ENCODE measurements around the gene ATG2A. TPM values are rescaled to one million over a fixed set of nuclear protein-coding genes. Genes with fewer than 3 reads are reported as not detected.

The ATG2A gene
- total RNA-seq, 1 donor from 2014 or later, result 24.8 TPM

GRCh38 chr11:64855596-64856304, 61.3 kb downstream of the ATG2A start:
- peaks cover 3% of the 10 kb centered on the region for H3K36me3 ChIP-seq (ENCODE audit: control insufficient read depth, insufficient read depth, low read length)
- no peak for DNase-seq (ENCODE audit: low read depth)
- no peak for TF ChIP-seq CTCF (IDR thresholded peaks at IDR 0.05; ENCODE audit: insufficient read depth, low read length, poor library complexity, severe bottlenecking)
- H3K27me3 ChIP-seq (ENCODE audit: control insufficient read depth, insufficient read depth, low read length), result no peaks in the 10 kb centered on the region
- no peak overlapping the region for H3K4me3 ChIP-seq (ENCODE audit: low read depth, low read length)

- Histone ChIP-seq H3K4me3 (ENCODE audit: low read depth, low read length) (no peak overlapping the region), H3K27me3 (ENCODE audit: control insufficient read depth, insufficient read depth, low read length) (no peaks in the 10 kb centered on the region), H3K36me3 (ENCODE audit: control insufficient read depth, insufficient read depth, low read length) (peaks cover 3% of the 10 kb centered on the region)
- peak; percentile 74 for DNase-seq (ENCODE audit: low read depth)
- TF ChIP-seq CTCF (IDR thresholded peaks at IDR 0.05; ENCODE audit: insufficient read depth, low read length, poor library complexity, severe bottlenecking), result no peak
Observed at GRCh38 chr11:64854534-64855502, 62.2 kb downstream of the ATG2A start.

GRCh38 chr11:64854157-64854533, 62.9 kb downstream of the ATG2A start:
- Histone ChIP-seq H3K36me3 (ENCODE audit: control insufficient read depth, insufficient read depth, low read length) (peaks cover 3% of the 10 kb centered on the region), H3K27me3 (ENCODE audit: control insufficient read depth, insufficient read depth, low read length) (no peaks in the 10 kb centered on the region), H3K4me3 (ENCODE audit: low read depth, low read length) (no peak overlapping the region)
- no peak for DNase-seq (ENCODE audit: low read depth)
- TF ChIP-seq CTCF (IDR thresholded peaks at IDR 0.05; ENCODE audit: insufficient read depth, low read length, poor library complexity, severe bottlenecking), result no peak

- DNase-seq (ENCODE audit: low read depth), result no peak
- no peak for TF ChIP-seq CTCF (IDR thresholded peaks at IDR 0.05; ENCODE audit: insufficient read depth, low read length, poor library complexity, severe bottlenecking)
- Histone ChIP-seq H3K4me3 (ENCODE audit: low read depth, low read length) (no peak overlapping the region), H3K36me3 (ENCODE audit: control insufficient read depth, insufficient read depth, low read length) (peaks cover 3% of the 10 kb centered on the region), H3K27me3 (ENCODE audit: control insufficient read depth, insufficient read depth, low read length) (no peaks in the 10 kb centered on the region)
Observed at GRCh38 chr11:64853709-64854108, 63.3 kb downstream of the ATG2A start.

GRCh38 chr11:64852804-64853509, 64.1 kb downstream of the ATG2A start:
- Histone ChIP-seq H3K36me3 (ENCODE audit: control insufficient read depth, insufficient read depth, low read length) (peaks cover 3% of the 10 kb centered on the region), H3K4me3 (ENCODE audit: low read depth, low read length) (no peak overlapping the region), H3K27me3 (ENCODE audit: control insufficient read depth, insufficient read depth, low read length) (no peaks in the 10 kb centered on the region)
- TF ChIP-seq CTCF (IDR thresholded peaks at IDR 0.05; ENCODE audit: insufficient read depth, low read length, poor library complexity, severe bottlenecking), result no peak
- DNase-seq (ENCODE audit: low read depth), result no peak
